Glomerular endothelial cell (primary cell): Measurements from ENCODE around the gene CEMIP. TPM values are rescaled to one million over a fixed set of nuclear protein-coding genes. Genes with fewer than 3 reads are reported as not detected.
"Not testable (repeated sequence)": the region's sequence is repeated elsewhere in the genome, so short reads cannot be mapped to it uniquely, and the experiment has no call there.

Source experiments
- DNase-seq: peaks from one replicate; pipeline ENCODE4 v3.0.0-alpha.2; 2011; ENCODE audit warnings: low read depth, low spot score; ENCODE audit errors: extremely low read depth
- total RNA-seq: library from RNA; depleted of rRNA; stranded (reverse); fragments of >200 nt; gene quantifications from 2 replicates; pipeline ENCODE4 v1.2.3, GENCODE V29; 2015

The CEMIP gene
- total RNA-seq, 1 donor from 2014 or later = 0.53 TPM

- DNase-seq = no peak
Measured at GRCh38 chr15:80946576-80946975, 167.4 kb downstream of the CEMIP start.

- no peak for DNase-seq
Measured at GRCh38 chr15:80948651-80949292, 169.6 kb downstream of the CEMIP start.

GRCh38 chr15:80949756-80950155 lies 170.6 kb downstream of the CEMIP start:
- no peak for DNase-seq

GRCh38 chr15:80950291-80951078 lies 171.3 kb downstream of the CEMIP start:
- DNase-seq = no peak

GRCh38 chr15:80951941-80952340 lies 172.8 kb downstream of the CEMIP start:
- DNase-seq = no peak

- no peak for DNase-seq
Measured at GRCh38 chr15:80953001-80953952, 174.1 kb downstream of the CEMIP start.

- no peak for DNase-seq
Measured at GRCh38 chr15:80953953-80954778, 175.0 kb downstream of the CEMIP start.

GRCh38 chr15:80955571-80956452 lies 176.6 kb downstream of the CEMIP start:
- peak; percentile 12 for DNase-seq

GRCh38 chr15:80957556-80957955 lies 178.4 kb downstream of the CEMIP start:
- DNase-seq = no peak

- DNase-seq = no peak
Measured at GRCh38 chr15:80957976-80958375, 178.8 kb downstream of the CEMIP start.

GRCh38 chr15:80958818-80959495 lies 179.8 kb downstream of the CEMIP start:
- DNase-seq = no peak

GRCh38 chr15:80965454-80965853 lies 186.3 kb downstream of the CEMIP start:
- DNase-seq = not testable (repeated sequence)

GRCh38 chr15:80966431-80967197 lies 187.4 kb downstream of the CEMIP start:
- DNase-seq = no peak

- DNase-seq = no peak
Measured at GRCh38 chr15:80967451-80967850, 188.3 kb downstream of the CEMIP start.

- DNase-seq = no peak
Measured at GRCh38 chr15:80967991-80968510, 188.9 kb downstream of the CEMIP start.

- no peak for DNase-seq
Measured at GRCh38 chr15:80969316-80969715, 190.1 kb downstream of the CEMIP start.

- peak; percentile 34 for DNase-seq
Measured at GRCh38 chr15:80970018-80970657, 191.0 kb downstream of the CEMIP start.
